ENCODE results near the gene ATP2B2.

The ATP2B2 gene

DNA sequence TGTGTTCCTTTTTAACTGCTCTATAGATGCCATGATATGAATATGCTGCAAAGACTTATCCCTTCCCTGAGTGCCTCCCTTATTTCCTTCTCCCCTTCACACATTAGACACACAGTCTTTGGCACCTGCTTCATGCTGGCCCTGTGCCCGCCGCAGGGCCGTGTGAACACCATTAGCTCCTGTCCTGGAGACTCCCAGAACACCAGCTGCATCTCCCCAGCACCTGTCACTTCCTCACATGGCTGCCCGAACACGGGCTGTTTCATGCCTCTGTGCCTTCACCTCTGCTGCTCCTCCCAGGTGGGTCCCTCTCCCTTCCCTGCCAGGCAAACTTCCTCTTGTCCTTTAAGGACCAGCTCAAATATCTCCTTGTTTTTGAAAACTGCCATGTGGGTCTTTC is 144.0 kb downstream of the ATP2B2 start:
- no peak overlapping the region for H4K91ac ChIP-seq (ENCODE audit: low read depth, low read length)
- H4K12ac ChIP-seq (ENCODE audit: low read depth, low read length): no peak overlapping the region
- H3K4me2 ChIP-seq (ENCODE audit: low read length): no peak overlapping the region
- no peak overlapping the region for H2AFZ ChIP-seq (ENCODE audit: insufficient read depth, low read length, poor library complexity)
- H3K4me1 ChIP-seq (ENCODE audit: control insufficient read depth in 1 of 2, insufficient read depth in 2 of 2, low read length in 2 of 2): no peaks in the 10 kb centered on the region
- H3K4me3 ChIP-seq (ENCODE audit: low read depth, low read length): no peak overlapping the region
- no peak overlapping the region for H3K9ac ChIP-seq (ENCODE audit: low read length)
- no peaks in the 10 kb centered on the region for H3K79me1 ChIP-seq (ENCODE audit: low read length)
- no peaks in the 10 kb centered on the region for H3K36me3 ChIP-seq (ENCODE audit: control insufficient read depth in 1 of 2, insufficient read depth in 2 of 2, low read length in 2 of 2)
- no peak overlapping the region for H3K23ac ChIP-seq (ENCODE audit: low read length)
- no peak overlapping the region for H3K14ac ChIP-seq (ENCODE audit: low read length)
- no peak overlapping the region for H2BK5ac ChIP-seq (ENCODE audit: low read depth, low read length, poor library complexity)
- no peak overlapping the region for H3K27ac ChIP-seq (ENCODE audit: low read depth, low read length)
- H3K9me3 ChIP-seq (ENCODE audit: insufficient read depth, low read depth, low read length): peaks cover 5% of the 10 kb centered on the region
- H3K79me2 ChIP-seq (ENCODE audit: control insufficient read depth, insufficient read depth, low read length, poor library complexity): no peaks in the 10 kb centered on the region
- no peak overlapping the region for H2BK12ac ChIP-seq (ENCODE audit: low read length)
- H2AK5ac ChIP-seq (ENCODE audit: low read length): no peak overlapping the region
- no peak for DNase-seq
- no peak overlapping the region for H2BK120ac ChIP-seq (ENCODE audit: insufficient read depth, low read length, poor library complexity)
- no peak overlapping the region for H3K18ac ChIP-seq (ENCODE audit: low read length)
- no CpG with 5 or more reads among the region's 5 CpGs for WGBS (ENCODE audit: extremely low coverage, insufficient coverage, insufficient read length)
- no peaks in the 10 kb centered on the region for H3K27me3 ChIP-seq (ENCODE audit: insufficient read depth, low read length)
- H3K4ac ChIP-seq (ENCODE audit: low read depth, low read length): no peak overlapping the region
- no peak overlapping the region for H4K8ac ChIP-seq (ENCODE audit: low read depth, low read length)

DNA sequence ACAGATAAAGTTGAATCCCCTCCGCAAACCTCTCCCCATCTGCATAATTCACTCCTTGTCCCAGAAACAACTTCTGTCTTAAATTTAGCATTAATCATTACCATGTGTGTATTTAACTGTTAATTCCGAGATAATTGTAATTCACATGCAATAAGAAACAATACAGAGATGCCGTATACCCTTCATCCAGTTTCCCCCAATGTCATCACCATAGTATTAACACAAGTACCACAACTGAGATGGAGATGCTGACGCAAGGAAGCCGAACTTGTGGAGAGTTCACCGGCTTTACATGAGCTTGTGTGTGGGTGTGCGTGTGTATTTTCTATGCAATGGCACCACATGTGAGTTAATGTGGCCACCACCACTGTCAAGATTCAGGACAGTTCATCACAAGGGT is 144.9 kb downstream of the ATP2B2 start:
- DNase-seq: no peak
- Histone ChIP-seq H3K9ac (ENCODE audit: low read length) (no peak overlapping the region), H3K14ac (ENCODE audit: low read length) (no peak overlapping the region), H3K27ac (ENCODE audit: low read depth, low read length) (no peak overlapping the region), H3K79me1 (ENCODE audit: low read length) (no peaks in the 10 kb centered on the region), H3K4me1 (ENCODE audit: control insufficient read depth in 1 of 2, insufficient read depth in 2 of 2, low read length in 2 of 2) (no peaks in the 10 kb centered on the region), H3K79me2 (ENCODE audit: control insufficient read depth, insufficient read depth, low read length, poor library complexity) (no peaks in the 10 kb centered on the region), H3K18ac (ENCODE audit: low read length) (no peak overlapping the region), H4K8ac (ENCODE audit: low read depth, low read length) (no peak overlapping the region), H2BK5ac (ENCODE audit: low read depth, low read length, poor library complexity) (no peak overlapping the region), H4K12ac (ENCODE audit: low read depth, low read length) (no peak overlapping the region), H3K4ac (ENCODE audit: low read depth, low read length) (no peak overlapping the region), H4K91ac (ENCODE audit: low read depth, low read length) (no peak overlapping the region), H2AFZ (ENCODE audit: insufficient read depth, low read length, poor library complexity) (no peak overlapping the region), H2BK120ac (ENCODE audit: insufficient read depth, low read length, poor library complexity) (no peak overlapping the region), H2AK5ac (ENCODE audit: low read length) (no peak overlapping the region), H3K36me3 (ENCODE audit: control insufficient read depth in 1 of 2, insufficient read depth in 2 of 2, low read length in 2 of 2) (no peaks in the 10 kb centered on the region), H3K4me2 (ENCODE audit: low read length) (no peak overlapping the region), H3K4me3 (ENCODE audit: low read depth, low read length) (no peak overlapping the region), H3K23ac (ENCODE audit: low read length) (no peak overlapping the region), H3K27me3 (ENCODE audit: insufficient read depth, low read length) (no peaks in the 10 kb centered on the region), H3K9me3 (ENCODE audit: insufficient read depth, low read depth, low read length) (peaks cover 3% of the 10 kb centered on the region), H2BK12ac (ENCODE audit: low read length) (no peak overlapping the region)
- no CpG with 5 or more reads among the region's 7 CpGs for WGBS (ENCODE audit: extremely low coverage, insufficient coverage, insufficient read length)

DNA sequence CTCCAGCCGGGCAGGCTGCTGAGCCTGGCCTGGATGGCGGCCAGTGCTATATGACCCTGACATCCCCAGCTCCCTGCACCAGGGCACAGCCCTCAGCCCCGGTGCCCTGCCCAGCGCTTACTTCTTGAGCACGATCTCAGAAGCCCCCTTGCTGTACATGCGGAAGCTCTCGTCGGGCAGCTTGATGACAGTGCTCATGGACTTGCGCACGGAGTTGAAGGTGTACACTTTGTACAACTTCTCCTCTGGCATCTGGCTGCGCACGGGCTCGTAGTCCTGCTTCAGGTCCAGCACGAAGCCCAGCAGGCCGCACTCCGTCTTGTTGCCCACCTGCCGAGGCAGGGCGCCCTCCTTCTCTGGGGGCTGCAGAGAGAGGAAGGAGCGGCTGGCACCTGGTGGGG is 145.6 kb downstream of the ATP2B2 start:
- H3K79me1 ChIP-seq (ENCODE audit: low read length): no peaks in the 10 kb centered on the region
- no peak for DNase-seq
- no peak overlapping the region for H3K9ac ChIP-seq (ENCODE audit: low read length)
- H3K4me3 ChIP-seq (ENCODE audit: low read depth, low read length): no peak overlapping the region
- H4K8ac ChIP-seq (ENCODE audit: low read depth, low read length): no peak overlapping the region
- peaks cover 2% of the 10 kb centered on the region for H3K9me3 ChIP-seq (ENCODE audit: insufficient read depth, low read depth, low read length)
- H3K23ac ChIP-seq (ENCODE audit: low read length): no peak overlapping the region
- no peaks in the 10 kb centered on the region for H3K79me2 ChIP-seq (ENCODE audit: control insufficient read depth, insufficient read depth, low read length, poor library complexity)
- H3K4me2 ChIP-seq (ENCODE audit: low read length): no peak overlapping the region
- H3K18ac ChIP-seq (ENCODE audit: low read length): no peak overlapping the region
- no peak overlapping the region for H4K91ac ChIP-seq (ENCODE audit: low read depth, low read length)
- no peak overlapping the region for H4K12ac ChIP-seq (ENCODE audit: low read depth, low read length)
- H2BK12ac ChIP-seq (ENCODE audit: low read length): no peak overlapping the region
- WGBS (ENCODE audit: extremely low coverage, insufficient coverage, insufficient read length): no CpG with 5 or more reads among the region's 19 CpGs
- no peaks in the 10 kb centered on the region for H3K4me1 ChIP-seq (ENCODE audit: control insufficient read depth in 1 of 2, insufficient read depth in 2 of 2, low read length in 2 of 2)
- H2AK5ac ChIP-seq (ENCODE audit: low read length): no peak overlapping the region
- H2BK120ac ChIP-seq (ENCODE audit: insufficient read depth, low read length, poor library complexity): no peak overlapping the region
- no peaks in the 10 kb centered on the region for H3K27me3 ChIP-seq (ENCODE audit: insufficient read depth, low read length)
- no peaks in the 10 kb centered on the region for H3K36me3 ChIP-seq (ENCODE audit: control insufficient read depth in 1 of 2, insufficient read depth in 2 of 2, low read length in 2 of 2)
- no peak overlapping the region for H2AFZ ChIP-seq (ENCODE audit: insufficient read depth, low read length, poor library complexity)
- H3K4ac ChIP-seq (ENCODE audit: low read depth, low read length): no peak overlapping the region
- no peak overlapping the region for H2BK5ac ChIP-seq (ENCODE audit: low read depth, low read length, poor library complexity)
- no peak overlapping the region for H3K14ac ChIP-seq (ENCODE audit: low read length)
- no peak overlapping the region for H3K27ac ChIP-seq (ENCODE audit: low read depth, low read length)

DNA sequence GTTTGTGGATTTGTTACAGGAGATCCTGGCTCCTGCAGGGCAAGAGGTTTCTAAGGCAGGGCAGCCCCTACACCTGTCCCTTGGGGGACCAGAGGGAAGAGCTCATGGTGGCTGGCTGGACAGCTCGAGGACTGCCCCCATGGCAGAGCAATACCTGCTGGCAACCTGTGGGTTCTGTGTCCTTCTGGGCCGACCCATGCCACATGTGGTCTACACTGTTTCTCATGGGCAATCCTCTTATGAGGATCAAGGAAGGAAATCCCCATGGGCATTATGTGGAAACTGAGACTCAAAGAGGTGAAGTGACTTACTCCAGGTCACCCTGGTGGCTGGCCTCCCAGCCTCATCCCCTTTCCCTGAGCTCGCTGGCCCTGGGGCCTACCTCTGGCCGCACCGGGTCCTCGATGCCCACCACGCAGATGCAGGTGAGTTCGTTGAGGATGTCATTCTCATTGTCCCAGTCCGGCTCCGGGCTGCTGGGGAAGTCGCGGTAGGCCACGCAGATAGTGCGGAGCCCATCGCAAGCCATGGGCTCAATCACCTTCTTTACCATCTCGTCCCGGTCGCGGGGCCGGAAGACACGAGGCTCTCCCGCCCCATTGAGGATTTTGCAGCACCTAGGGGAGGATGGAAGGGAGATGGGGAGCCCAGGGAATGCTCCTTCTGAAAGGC is 146.9 kb downstream of the ATP2B2 start:
- Histone ChIP-seq H3K79me1 (ENCODE audit: low read length) (no peaks in the 10 kb centered on the region), H3K4me3 (ENCODE audit: low read depth, low read length) (no peak overlapping the region), H4K91ac (ENCODE audit: low read depth, low read length) (no peak overlapping the region), H3K14ac (ENCODE audit: low read length) (no peak overlapping the region), H2AK5ac (ENCODE audit: low read length) (no peak overlapping the region), H3K36me3 (ENCODE audit: control insufficient read depth in 1 of 2, insufficient read depth in 2 of 2, low read length in 2 of 2) (no peaks in the 10 kb centered on the region), H3K4me2 (ENCODE audit: low read length) (no peak overlapping the region), H2BK5ac (ENCODE audit: low read depth, low read length, poor library complexity) (no peak overlapping the region), H2BK120ac (ENCODE audit: insufficient read depth, low read length, poor library complexity) (no peak overlapping the region), H3K18ac (ENCODE audit: low read length) (no peak overlapping the region), H3K9me3 (ENCODE audit: insufficient read depth, low read depth, low read length) (peaks cover 2% of the 10 kb centered on the region), H4K12ac (ENCODE audit: low read depth, low read length) (no peak overlapping the region), H3K27me3 (ENCODE audit: insufficient read depth, low read length) (no peaks in the 10 kb centered on the region), H3K79me2 (ENCODE audit: control insufficient read depth, insufficient read depth, low read length, poor library complexity) (no peaks in the 10 kb centered on the region), H3K4ac (ENCODE audit: low read depth, low read length) (no peak overlapping the region), H3K9ac (ENCODE audit: low read length) (no peak overlapping the region), H2BK12ac (ENCODE audit: low read length) (no peak overlapping the region), H3K4me1 (ENCODE audit: control insufficient read depth in 1 of 2, insufficient read depth in 2 of 2, low read length in 2 of 2) (no peaks in the 10 kb centered on the region), H3K23ac (ENCODE audit: low read length) (no peak overlapping the region), H4K8ac (ENCODE audit: low read depth, low read length) (no peak overlapping the region), H2AFZ (ENCODE audit: insufficient read depth, low read length, poor library complexity) (no peak overlapping the region), H3K27ac (ENCODE audit: low read depth, low read length) (no peak overlapping the region)
- DNase-seq: no peak
- WGBS (ENCODE audit: extremely low coverage, insufficient coverage, insufficient read length): no CpG with 5 or more reads among the region's 22 CpGs
